WTC11 (cell line): ENCODE results near the gene CLRN3.

Experiments used
- ZBTB21 ChIP-seq: sonication (generic); formaldehyde crosslinking; IDR thresholded peaks from 2 replicates; pipeline ENCODE4 v1.8.1; 2023; ENCODE audit warnings: mild to moderate bottlenecking, missing genetic modification reagents, borderline replicate concordance
- TF ChIP-seq, protein P1 (sequence below): fragments of 200-600 bp; IDR thresholded peaks from 2 replicates; pipeline ENCODE4 v1.8.0; 2022; ENCODE audit warnings: antibody characterized with exemption

DNA sequence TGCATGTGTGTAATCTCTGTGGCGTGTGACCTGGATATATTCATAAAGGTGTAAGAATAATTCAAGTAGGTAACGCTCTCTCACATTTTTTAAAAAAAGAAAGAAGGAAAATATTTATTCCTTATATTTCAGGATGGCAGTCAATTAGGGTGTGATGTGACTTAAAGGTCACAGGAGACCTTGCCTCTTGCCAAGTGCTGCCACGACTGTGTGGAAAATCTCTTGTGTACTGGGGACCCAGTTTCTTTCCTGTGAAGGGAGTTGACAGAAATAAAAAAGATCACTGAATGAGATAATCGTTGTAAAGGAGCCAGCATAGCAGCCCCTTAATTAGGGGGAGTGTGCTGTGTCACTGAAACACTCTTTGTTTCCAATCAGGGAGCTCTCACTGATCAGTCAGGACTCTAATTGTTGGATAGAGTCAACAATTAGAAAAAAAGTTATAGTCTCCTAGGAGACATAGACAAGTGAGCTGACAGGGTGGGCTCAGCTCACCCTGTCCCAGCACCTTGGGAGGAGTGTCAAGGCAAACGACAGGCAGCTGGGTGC lies 45.2 kb upstream of the CLRN3 start:
- no peak for TF ChIP-seq ZBTB21 (CRISPR knock-in tag)
- TF ChIP-seq, protein P1, sequence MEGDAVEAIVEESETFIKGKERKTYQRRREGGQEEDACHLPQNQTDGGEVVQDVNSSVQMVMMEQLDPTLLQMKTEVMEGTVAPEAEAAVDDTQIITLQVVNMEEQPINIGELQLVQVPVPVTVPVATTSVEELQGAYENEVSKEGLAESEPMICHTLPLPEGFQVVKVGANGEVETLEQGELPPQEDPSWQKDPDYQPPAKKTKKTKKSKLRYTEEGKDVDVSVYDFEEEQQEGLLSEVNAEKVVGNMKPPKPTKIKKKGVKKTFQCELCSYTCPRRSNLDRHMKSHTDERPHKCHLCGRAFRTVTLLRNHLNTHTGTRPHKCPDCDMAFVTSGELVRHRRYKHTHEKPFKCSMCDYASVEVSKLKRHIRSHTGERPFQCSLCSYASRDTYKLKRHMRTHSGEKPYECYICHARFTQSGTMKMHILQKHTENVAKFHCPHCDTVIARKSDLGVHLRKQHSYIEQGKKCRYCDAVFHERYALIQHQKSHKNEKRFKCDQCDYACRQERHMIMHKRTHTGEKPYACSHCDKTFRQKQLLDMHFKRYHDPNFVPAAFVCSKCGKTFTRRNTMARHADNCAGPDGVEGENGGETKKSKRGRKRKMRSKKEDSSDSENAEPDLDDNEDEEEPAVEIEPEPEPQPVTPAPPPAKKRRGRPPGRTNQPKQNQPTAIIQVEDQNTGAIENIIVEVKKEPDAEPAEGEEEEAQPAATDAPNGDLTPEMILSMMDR, result no peak
